IPS-NIHi11 (cell line): ENCODE data around the gene CAND2.

Experiments
- DNase-seq: peaks from one replicate; pipeline ENCODE4 v3.0.0; 2012; ENCODE audit warnings: mixed read lengths, low spot score

CAND2 gene

GRCh38 chr3:12807601-12808359, 11.3 kb downstream of the CAND2 start:
- DNase-seq = no peak

DNA sequence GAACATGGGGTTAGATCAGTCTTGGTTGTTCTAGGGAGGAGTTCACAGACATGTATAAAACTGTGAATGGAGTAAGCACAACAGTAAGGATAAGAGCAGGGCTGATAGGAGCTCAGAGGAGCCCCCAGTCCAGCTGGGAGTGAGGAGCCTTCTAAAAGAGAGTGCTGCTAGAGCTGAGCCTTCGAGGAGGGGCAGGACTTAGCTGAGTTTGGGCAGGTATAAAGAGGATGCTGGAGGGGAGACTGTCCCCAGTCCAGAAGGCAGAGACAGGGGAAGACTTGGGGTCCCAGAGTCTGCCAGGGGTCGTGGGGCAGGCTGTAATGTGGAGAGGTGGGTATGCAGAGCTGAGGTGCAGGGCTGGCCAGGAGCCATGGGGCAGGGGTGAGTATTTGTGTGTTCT, 12.1 kb downstream of the CAND2 start:
- DNase-seq = no peak

DNA sequence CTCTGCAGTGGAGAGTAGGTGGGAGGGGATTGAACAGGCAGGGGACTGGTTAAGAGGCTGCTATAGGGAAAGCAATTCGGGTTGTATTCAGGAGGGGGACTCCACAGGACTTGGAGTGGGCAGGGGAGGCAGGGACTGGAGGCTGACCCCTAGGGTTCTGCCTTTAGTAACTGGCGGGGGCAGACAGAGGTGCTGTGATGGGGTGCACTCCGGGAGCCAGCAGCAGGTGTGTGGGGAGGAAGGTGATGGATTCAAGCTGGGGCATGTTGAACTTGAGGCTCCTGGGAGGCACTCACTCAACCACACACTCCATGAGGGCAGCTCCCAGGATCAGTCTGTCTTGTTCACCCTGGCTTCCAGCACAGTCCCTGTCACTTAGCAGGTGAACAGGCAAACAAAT, 12.5 kb downstream of the CAND2 start:
- no peak for DNase-seq

GRCh38 chr3:12809435-12809834, 13.0 kb downstream of the CAND2 start:
- DNase-seq = no peak

DNA sequence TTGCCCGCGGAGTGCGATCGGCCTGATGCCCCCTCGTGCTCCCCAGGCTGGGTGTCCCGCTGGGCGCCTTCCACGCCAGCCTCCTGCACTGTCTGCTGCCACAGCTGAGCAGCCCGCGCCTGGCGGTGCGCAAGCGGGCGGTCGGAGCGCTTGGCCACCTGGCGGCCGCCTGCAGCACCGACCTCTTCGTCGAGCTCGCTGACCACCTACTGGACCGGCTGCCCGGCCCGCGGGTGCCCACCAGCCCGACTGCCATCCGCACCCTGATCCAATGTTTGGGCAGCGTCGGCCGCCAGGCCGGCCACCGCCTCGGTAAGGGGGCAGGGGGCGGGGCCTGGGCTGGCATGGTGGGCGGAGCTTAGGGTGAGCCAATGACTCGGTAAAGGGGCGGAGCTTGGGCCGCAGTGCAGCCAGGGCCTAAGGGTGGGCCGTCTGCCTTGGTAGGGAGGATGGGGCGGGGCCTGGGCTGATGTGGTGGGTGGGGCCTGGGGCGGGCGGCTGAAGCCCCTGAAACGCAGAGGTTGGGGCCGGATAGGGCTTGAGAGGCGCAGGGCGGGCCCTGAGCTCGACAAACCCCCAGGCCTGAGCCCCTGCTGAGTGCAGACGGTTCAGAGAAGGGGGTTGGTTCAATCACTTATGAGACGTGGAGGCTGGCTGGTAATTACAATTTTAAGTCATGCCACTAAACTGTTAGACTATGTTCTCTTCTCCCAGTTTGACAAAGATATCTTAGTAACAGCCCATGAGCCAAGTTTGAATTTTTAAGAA, 13.7 kb downstream of the CAND2 start:
- peak; percentile 99 for DNase-seq

- DNase-seq = no peak
Measured at GRCh38 chr3:12810961-12811360, 14.5 kb downstream of the CAND2 start.

DNA sequence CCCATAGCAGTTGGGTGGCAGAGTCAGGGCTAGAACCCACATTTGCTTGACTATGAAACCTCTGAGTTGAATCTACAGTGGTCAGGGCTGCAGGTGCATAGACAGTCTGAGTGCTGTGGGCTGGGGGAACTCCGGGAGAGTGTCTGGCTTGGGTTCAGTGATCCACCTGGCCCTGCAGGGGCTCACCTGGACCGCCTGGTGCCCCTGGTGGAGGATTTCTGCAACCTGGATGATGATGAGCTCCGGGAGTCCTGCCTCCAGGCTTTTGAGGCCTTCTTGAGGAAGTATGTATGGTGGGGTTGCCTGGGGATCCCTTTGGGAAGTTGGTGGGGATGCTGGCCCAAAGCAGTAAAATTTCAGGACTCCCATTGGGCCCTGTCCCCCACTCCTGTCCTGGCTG, 16.3 kb downstream of the CAND2 start:
- DNase-seq = no peak

GRCh38 chr3:12813967-12814366, 17.5 kb downstream of the CAND2 start:
- no peak for DNase-seq

DNA sequence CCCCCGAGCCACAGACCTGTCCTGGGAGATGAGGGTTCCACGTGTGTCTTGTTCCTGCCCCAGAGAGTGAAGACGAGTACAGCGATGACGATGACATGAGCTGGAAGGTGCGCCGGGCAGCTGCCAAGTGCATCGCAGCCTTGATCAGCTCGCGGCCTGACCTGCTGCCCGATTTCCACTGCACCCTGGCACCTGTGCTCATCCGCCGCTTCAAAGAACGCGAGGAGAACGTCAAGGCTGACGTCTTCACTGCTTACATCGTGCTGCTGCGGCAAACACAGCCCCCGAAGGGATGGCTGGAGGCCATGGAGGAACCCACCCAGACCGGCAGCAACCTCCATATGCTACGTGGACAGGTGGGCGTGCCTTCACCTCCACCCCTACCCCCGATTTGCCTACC, 18.6 kb downstream of the CAND2 start:
- DNase-seq = no peak

GRCh38 chr3:12815719-12816118, 19.2 kb downstream of the CAND2 start:
- peak; percentile 62 for DNase-seq

DNA sequence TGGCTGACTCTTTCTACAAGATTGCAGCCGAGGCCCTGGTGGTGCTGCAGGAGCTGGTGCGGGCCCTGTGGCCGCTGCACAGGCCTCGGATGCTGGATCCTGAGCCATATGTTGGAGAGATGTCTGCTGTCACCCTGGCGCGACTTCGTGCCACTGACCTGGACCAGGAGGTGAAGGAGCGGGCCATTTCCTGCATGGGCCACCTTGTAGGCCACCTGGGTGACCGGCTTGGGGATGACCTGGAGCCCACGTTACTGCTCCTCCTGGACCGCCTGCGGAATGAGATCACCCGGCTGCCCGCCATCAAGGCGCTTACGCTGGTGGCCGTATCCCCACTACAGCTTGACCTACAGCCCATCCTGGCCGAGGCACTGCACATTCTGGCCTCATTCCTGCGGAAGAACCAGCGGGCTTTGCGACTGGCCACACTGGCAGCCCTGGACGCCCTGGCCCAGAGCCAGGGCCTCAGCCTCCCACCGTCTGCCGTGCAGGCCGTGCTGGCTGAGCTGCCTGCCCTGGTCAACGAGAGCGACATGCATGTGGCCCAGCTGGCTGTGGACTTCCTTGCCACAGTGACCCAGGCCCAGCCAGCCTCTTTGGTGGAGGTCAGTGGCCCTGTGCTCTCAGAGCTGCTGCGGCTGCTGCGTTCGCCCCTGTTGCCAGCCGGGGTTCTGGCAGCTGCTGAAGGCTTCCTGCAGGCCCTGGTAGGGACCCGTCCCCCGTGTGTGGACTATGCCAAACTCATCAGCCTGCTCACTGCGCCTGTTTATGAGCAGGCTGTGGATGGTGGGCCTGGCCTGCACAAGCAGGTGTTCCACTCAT, 20.3 kb downstream of the CAND2 start:
- DNase-seq = no peak

DNA sequence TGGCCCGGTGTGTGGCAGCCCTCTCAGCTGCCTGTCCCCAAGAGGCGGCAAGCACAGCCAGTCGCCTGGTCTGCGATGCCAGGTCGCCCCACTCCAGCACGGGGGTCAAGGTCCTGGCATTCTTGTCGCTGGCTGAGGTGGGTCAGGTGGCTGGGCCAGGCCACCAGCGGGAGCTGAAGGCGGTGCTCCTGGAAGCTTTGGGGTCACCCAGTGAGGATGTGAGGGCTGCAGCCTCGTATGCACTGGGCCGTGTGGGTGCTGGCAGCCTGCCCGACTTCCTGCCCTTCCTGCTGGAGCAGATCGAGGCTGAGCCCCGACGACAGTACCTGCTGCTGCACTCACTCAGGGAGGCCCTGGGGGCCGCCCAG, 20.8 kb downstream of the CAND2 start:
- DNase-seq = no peak

DNA sequence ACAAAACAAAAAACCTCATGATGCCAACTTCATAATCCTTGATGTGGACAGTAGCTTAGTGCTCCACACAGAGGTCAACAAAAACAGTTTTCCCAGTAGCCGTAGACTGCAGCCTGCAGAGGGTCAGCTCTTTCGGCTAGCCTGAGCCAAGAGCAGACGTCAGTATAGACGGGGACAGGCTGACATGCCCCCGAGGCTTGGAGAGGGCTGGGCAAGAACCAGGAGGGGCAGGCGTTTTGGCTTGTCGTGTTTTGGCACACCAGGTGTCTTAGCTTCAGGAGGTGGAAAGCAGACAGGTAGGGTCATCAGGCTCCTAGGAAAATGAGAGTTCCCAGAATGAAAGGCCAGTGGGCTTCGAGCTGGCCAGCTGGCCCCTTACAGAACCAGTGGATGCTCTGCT, 21.8 kb downstream of the CAND2 start:
- DNase-seq = no peak

GRCh38 chr3:12818773-12819172, 22.3 kb downstream of the CAND2 start:
- DNase-seq = no peak

DNA sequence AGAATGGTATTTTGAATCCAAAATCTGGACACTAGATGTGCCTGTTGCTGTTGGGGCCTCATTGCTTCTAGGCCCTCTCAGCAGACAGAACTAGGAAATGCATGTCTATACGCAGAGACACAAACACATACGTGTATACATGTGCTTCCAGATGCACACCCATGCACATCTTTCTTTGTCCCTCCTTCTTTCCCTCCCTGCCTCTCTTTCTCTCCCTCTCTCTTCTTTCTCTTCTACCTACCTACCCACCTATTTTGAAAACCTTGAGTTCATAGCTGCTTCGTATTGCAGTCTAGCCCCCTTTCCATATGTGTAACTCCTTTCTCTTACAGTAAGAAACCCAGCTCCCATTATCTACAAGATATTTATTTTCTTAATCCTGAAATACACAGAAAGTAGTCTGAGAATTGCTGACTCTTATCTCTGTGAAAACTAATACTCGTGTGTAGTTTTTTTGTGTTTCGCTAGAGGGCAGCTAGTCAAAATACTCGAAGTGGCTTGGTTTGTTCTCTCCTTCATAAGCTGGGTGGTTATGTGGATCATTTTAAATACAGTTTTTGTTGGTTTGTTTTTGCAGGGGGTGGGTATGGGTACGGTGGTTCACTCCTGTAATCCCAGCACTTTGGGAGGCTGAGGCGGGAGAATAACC, 26.4 kb downstream of the CAND2 start:
- DNase-seq = no peak

- no peak for DNase-seq
Measured at GRCh38 chr3:12824299-12824698, 27.8 kb downstream of the CAND2 start.

DNA sequence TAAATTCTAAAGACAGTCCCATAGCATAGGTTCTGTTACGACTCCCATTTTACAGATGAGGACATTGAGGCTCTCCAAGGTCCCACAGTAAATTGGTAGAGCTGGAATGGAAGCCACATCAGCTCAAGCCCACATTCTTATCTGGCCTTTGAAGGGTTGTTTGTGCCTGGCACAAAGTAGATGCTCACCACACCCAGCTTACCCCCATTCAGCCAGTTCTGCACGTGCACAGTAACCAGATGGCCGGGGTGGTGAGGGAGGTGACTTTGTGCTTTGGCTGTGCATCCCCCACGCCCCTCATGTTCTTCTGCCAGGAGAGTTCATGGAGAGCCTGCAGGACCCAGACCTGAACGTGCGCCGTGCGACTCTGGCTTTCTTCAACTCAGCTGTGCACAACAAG, 28.7 kb downstream of the CAND2 start:
- DNase-seq = no peak

- DNase-seq = no peak
Measured at GRCh38 chr3:12828751-12829150, 32.3 kb downstream of the CAND2 start.

DNA sequence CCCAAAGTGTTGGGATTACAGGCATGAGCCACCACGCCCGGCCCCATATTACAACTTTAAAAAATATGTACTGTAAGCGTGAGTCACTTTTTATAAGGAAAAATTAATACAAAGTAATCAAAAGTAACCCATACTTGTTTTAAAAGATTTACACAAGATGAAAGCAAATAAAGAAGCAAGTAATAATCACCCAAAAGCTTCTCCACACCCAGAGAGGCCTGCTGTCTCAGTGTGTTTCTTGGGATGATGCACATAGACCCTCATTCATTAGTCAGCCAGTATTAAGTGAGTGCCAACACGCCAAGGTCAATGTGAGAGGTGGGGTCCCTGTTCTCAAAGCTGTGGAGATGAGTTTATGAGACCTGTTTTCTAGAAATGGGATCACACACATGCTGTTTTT, 32.9 kb downstream of the CAND2 start:
- no peak for DNase-seq

GRCh38 chr3:12829886-12830784, 33.7 kb downstream of the CAND2 start:
- DNase-seq = peak; percentile 23

- DNase-seq = no peak
Measured at GRCh38 chr3:12830785-12831156, 34.3 kb downstream of the CAND2 start.
